Measurements from ENCODE around the gene MOB1A. TPM values are rescaled to one million over a fixed set of nuclear protein-coding genes. Genes with fewer than 3 reads are reported as not detected.

MOB1A gene
- total RNA-seq, 6 donors from 2014 or later, result 23.1 to 143 (median 94.5) TPM

GRCh38 chr2:74223941-74224770 lies 45.5 kb upstream of the MOB1A start:
- Histone ChIP-seq H3K4me1 (no peaks in the 10 kb centered on the region), H3K27ac (no peak overlapping the region), H3K36me3 (peaks cover 0 to 7% (median 1%) of the 10 kb centered on the region in 4 donors), H3K4me3 (no peak overlapping the region), H3K27me3 (no peaks in the 10 kb centered on the region), H3K9me3 (no peaks in the 10 kb centered on the region)
- no peak for DNase-seq
- TF ChIP-seq POLR2A (IDR thresholded peaks at IDR 0.05), result no peak
- ATAC-seq (ENCODE audit: low FRiP score in 2 of 2), result no peak
- 91 to 97% methylated on average over 8 of the region's 8 CpGs for WGBS, 2 donors

GRCh38 chr2:74222300-74222650 lies 43.6 kb upstream of the MOB1A start:
- TF ChIP-seq EP300 (IDR thresholded peaks at IDR 0.05) (no peak), CTCF (IDR thresholded peaks at IDR 0.05) (no peak), POLR2AphosphoS5 (IDR thresholded peaks at IDR 0.05) (no peak), POLR2A (IDR thresholded peaks at IDR 0.05) (no peak)
- WGBS, 2 donors, result 95 to 96% methylated on average over 6 of the region's 6 CpGs

GRCh38 chr2:74221604-74222299 lies 43.1 kb upstream of the MOB1A start:
- no peak for DNase-seq
- Histone ChIP-seq H3K36me3 (peaks cover 0 to 8% (median 4%) of the 10 kb centered on the region in 4 donors), H3K27me3 (no peaks in the 10 kb centered on the region), H3K9me3 (no peaks in the 10 kb centered on the region), H3K27ac (no peak overlapping the region), H3K4me1 (no peaks in the 10 kb centered on the region), H3K4me3 (no peak overlapping the region)
- TF ChIP-seq POLR2A (IDR thresholded peaks at IDR 0.05), result no peak
- no peak for TF ChIP-seq CTCF (IDR thresholded peaks at IDR 0.05)
- no peak for TF ChIP-seq EP300 (IDR thresholded peaks at IDR 0.05)
- TF ChIP-seq POLR2AphosphoS5 (IDR thresholded peaks at IDR 0.05), result no peak
- ATAC-seq (ENCODE audit: low FRiP score in 2 of 2), result no peak
- WGBS, 2 donors, result 95 to 98% methylated on average over 6 of the region's 6 CpGs

More at GRCh38 chr2:74222300-74222650, 43.6 kb upstream of the MOB1A start:
- Histone ChIP-seq H3K9me3 (no peaks in the 10 kb centered on the region), H3K4me3 (no peak overlapping the region), H3K27ac (no peak overlapping the region), H3K4me1 (no peaks in the 10 kb centered on the region), H3K27me3 (no peaks in the 10 kb centered on the region), H3K36me3 (peaks cover 0 to 8% (median 4%) of the 10 kb centered on the region in 4 donors)
- DNase-seq, result no peak
- ATAC-seq (ENCODE audit: low FRiP score in 2 of 2), result no peak

GRCh38 chr2:74221091-74221490 lies 42.4 kb upstream of the MOB1A start:
- Histone ChIP-seq H3K4me1 (no peaks in the 10 kb centered on the region), H3K4me3 (no peak overlapping the region), H3K27ac (no peak overlapping the region), H3K9me3 (no peaks in the 10 kb centered on the region), H3K36me3 (peaks cover 0 to 15% (median 6%) of the 10 kb centered on the region in 4 donors), H3K27me3 (no peaks in the 10 kb centered on the region)
- ATAC-seq (ENCODE audit: low FRiP score in 2 of 2) (no peak), DNase-seq (no peak)
- TF ChIP-seq CTCF (IDR thresholded peaks at IDR 0.05) (no peak), POLR2AphosphoS5 (IDR thresholded peaks at IDR 0.05) (no peak), EP300 (IDR thresholded peaks at IDR 0.05) (no peak), POLR2A (IDR thresholded peaks at IDR 0.05) (no peak)
- WGBS, 2 donors, result 94 to 97% methylated on average over 6 of the region's 6 CpGs

GRCh38 chr2:74219846-74220486 lies 41.3 kb upstream of the MOB1A start:
- no peaks in the 10 kb centered on the region for H3K4me1 ChIP-seq

More at GRCh38 chr2:74219846-74220486, 41.3 kb upstream of the MOB1A start:
- Histone ChIP-seq H3K27me3 (no peaks in the 10 kb centered on the region), H3K36me3 (peaks cover 3 to 18% (median 9%) of the 10 kb centered on the region in 4 donors), H3K27ac (no peak overlapping the region), H3K9me3 (no peaks in the 10 kb centered on the region), H3K4me3 (no peak overlapping the region)
- no peak for DNase-seq
- no peak for ATAC-seq (ENCODE audit: low FRiP score in 2 of 2)
- WGBS, 2 donors, result 89 to 97% methylated on average over 5 of the region's 5 CpGs
- TF ChIP-seq POLR2A (IDR thresholded peaks at IDR 0.05) (no peak), CTCF (IDR thresholded peaks at IDR 0.05) (no peak), EP300 (IDR thresholded peaks at IDR 0.05) (no peak), POLR2AphosphoS5 (IDR thresholded peaks at IDR 0.05) (no peak)

All from upper lobe of left lung (tissue), 6 donors.